NCI-H1694 (cell line): ENCODE data around the gene NPFF.
"Not testable (repeated sequence)": the region's sequence is repeated elsewhere in the genome, so short reads cannot be mapped to it uniquely, and the experiment has no call there.

Experiments
- DNase-seq: peaks from one replicate; lab custom pipeline; 2025; lab: John Stamatoyannopoulos, UW

NPFF gene, protein sequence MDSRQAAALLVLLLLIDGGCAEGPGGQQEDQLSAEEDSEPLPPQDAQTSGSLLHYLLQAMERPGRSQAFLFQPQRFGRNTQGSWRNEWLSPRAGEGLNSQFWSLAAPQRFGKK

DNA sequence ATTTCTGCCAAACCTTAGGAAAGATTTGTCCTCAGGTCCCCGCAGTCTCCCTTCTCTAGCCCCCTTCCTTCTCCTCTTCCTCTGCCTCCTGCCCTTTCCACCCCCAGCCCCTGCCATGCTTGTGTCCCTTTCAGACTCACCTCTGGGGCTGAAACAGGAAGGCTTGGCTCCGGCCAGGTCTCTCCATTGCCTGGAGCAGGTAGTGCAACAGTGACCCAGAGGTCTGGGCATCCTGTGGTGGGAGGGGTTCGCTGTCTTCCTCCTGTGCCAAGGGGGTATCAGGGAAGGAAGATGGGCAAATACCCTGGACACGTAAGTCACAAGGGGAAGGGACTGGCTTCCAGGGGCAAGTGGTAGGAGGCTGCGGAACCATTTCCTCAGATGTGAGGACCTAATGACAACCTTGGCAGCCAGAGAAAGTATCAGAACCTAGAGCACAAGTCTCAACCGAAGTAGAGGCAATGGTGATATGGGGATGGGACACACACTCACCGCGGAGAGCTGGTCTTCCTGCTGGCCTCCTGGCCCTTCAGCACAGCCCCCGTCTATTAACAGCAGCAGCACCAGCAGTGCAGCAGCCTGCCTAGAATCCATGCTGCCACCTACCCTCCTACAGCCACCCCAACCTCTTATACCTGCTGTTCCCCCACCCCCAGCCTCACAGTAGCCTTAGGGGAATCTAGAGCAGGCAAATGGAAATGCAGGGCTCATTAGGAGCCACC, at the start of gene NPFF:
NPFF (minus strand) TSS at position 604 of the 722 bp plus-strand sequence; CDS start at position 594, 10 bp downstream.
- DNase-seq, result no peak

DNA sequence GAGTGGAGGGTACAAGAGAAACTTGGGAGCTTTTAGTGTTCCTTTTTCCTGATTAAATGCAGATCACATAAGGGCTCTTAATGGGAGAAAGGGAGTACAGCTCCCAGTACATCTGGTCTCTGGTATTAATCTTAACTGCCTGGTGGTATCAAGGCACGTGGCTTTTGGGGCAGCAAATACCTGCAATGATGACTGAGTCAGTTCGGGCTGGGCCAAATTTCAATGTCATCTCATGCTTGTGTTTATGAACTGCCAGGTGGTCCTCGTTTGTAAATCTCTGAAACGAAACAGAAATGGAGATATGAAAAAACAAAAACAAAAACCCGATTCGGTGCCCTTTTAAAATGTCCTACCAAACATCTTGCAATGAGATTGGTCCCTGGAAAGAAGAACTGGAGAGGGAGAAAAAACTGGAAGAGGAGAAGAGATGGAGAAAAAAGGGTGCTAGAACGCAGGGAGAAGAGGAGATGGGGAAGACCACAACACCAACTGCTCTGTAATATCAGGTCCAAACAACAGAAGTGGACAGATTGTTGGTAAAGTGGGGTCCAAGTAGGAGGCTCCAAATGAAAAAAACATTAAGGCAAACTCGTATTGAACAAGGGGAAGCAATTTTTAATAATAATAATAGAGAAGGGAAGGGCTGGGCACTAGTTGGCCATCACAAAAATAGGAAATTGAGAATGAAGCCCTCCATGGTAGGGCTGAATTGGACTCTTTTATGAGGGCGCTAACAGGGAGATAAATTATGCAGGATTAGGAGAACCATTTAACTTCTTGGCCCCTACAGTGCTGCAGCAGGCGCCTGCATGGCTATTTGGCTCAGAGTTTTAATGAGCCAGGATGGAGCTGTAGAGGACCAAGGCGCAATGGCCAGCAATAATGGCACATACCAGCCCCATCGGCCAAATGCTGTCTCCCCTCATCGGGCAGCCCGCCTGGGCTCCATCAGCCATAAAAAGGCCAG, 45.4 kb upstream of the NPFF start:
- no peak for DNase-seq

DNA sequence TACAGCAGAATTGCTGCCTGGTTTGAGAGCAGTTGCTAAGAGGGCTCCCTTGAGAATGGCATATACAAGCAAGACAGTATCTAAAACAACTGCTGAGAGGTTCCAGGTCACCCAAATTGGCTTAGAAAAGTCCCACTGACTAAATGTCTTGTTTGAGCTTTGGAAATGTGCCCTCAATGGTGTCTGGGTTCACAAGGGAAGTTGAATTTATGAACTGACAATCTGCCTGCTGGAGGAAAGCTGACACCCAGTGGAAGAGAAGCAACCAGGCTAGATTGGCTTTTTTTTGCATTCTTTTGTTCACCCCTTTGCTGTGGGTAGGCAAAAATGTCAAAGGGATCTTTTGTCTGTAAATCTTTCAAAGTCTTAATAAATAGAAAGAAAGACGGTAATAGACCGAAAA, 44.6 kb upstream of the NPFF start:
- DNase-seq, result no peak

DNA sequence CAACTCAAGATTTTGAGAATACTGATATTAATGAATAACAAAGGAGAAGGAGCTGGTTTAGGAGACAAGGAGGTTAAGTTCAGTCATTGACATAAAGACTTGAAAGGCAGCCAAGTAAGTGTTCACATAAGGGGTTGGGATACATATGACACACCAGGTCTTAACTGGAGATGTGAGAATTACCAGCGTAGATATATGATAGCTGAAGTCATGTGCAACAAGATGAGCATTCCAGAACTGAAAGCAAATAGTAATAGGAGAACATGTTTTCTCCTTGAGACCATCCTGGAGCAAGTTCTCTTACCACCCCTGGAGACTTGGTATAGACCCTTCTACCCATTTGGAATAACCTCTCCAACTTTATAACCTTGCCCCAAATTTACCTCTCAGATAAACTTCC, 43.3 kb upstream of the NPFF start:
- no peak for DNase-seq

DNA sequence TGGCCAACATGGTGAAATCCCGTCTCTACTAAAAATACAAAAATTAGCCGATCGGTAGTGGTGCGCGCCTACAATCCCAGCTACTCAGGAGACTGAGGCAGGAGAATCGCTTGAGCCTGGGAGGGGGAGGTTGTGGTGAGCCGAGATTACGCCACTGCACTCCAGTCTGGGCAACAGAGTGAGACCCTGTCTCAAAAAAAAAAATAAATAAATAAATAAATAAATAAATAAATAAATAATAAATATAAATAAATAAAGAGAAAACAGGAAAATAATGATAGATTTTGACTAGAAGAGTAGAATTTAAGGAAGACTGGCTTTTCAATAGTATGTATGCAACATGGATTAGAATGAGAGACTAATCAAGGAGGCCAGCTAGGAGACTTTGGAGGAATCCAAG, 42.8 kb upstream of the NPFF start:
- not testable (repeated sequence) for DNase-seq

DNA sequence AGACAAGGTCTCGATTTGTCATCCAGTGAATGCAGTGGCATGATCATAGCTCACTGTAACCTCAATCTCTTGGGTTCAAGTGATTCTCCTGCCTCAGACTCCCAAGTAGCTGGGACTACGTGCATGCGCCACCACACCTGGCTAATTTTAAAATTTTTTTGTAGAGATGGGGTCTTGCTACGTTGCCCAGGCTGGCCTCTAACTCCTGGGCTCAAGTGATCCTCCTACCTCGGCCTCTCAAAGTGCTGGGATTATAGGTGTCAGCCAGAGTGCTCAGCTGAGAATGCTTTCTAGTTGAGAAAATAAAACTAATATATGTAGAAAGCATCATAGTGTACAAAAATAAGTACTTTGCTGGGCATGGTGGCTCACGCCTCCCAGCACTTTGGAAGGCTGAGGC, 41.1 kb upstream of the NPFF start:
- not testable (repeated sequence) for DNase-seq

DNA sequence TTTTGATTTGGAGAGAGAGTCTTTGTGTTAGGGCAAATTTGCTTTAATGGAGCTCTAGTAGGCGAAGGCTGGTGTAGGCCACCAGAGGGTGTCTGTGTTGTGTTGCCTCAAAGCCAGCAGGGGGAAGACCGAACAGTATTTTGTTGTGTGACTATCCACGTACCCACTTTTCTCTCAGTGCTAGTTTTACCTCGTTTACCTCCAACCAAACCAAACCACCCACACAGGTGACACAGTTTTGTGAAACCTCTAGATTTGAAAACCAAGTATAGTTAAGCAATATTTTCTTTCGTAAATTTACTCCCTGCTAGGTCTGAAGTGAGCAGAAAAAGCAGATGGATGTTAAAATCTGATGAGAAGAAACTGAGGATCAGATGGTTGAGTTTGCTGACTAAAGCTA, 36.3 kb upstream of the NPFF start:
- DNase-seq, result peak; percentile 28

DNA sequence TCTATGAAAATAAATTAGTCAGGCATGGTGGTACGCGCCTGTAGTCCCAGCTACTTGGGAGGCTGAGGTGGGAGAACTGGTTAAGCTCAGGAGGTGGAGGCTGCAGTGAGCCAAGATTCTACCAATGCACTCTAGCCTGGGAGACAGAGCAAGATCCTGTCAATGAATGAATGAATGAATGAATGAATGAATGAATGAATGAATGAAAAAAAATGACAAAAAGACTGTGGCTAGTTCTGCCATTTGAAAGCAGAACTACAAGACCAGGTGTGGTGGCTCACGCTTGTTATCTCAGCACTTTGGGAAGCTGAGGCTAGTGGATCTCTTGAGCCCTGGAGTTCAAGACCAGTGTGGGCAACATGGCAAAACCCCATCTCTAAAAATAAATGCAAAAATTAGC, 32.2 kb upstream of the NPFF start:
- DNase-seq, result no peak

DNA sequence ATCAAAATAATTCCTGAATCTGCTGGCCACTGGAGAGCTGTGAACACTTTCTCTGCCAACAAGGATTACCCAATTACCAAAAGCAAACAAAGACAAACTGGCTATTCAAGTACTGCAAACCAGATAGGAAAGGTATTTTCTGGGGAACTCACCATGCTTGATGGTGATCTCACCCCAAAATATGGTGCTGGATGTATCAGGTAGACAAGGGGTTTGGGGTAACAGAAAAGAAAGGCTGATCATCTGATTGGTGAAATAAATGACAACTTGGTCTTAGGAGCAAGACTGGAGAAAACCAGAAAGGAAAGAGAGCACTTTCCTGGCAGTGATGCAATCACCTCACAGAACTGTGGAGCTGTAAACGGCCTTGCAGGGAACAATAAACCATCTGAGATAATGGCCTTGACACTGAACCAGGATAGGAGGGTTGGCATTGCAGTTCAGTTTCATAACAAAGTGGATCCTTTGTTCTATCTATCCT, 31.0 kb upstream of the NPFF start:
- no peak for DNase-seq

DNA sequence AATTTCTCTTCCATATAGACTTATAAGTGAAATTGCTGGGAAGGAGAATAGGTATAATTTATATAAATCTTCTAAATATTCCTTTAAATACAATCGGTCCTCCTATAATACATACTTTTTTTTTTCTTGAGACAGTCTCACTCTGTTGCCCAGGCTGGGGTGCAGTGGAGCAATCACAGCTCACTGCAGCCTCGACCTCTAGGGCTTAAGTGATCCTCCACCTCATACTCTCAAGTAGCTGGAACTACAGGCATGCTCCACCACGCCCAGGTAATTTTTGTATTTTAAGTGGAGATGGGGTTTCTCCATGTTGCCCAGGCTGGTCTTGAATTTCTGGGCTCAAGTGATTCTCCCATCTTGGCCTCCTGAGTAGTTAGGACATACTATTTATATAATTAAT, 29.7 kb upstream of the NPFF start:
- no peak for DNase-seq

DNA sequence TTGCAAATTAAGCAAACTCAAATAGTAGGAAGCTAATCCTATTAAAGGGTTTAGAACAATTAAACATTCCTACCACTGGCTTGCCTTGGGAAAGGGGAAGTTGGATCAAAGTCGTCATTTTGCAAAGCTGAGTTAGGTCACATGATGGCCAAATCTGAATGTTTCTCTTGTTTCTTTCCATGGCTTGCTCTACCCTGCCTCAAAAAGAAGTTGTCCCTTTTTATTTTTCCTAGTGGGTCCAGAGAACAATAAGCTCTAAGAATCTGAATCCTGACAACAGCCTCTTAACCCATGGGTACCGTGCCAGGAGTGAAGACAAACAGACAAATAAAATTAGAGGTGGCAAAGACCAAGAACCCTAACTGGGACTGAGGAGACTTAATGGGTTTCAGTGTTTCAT, 26.2 kb upstream of the NPFF start:
- DNase-seq, result no peak

DNA sequence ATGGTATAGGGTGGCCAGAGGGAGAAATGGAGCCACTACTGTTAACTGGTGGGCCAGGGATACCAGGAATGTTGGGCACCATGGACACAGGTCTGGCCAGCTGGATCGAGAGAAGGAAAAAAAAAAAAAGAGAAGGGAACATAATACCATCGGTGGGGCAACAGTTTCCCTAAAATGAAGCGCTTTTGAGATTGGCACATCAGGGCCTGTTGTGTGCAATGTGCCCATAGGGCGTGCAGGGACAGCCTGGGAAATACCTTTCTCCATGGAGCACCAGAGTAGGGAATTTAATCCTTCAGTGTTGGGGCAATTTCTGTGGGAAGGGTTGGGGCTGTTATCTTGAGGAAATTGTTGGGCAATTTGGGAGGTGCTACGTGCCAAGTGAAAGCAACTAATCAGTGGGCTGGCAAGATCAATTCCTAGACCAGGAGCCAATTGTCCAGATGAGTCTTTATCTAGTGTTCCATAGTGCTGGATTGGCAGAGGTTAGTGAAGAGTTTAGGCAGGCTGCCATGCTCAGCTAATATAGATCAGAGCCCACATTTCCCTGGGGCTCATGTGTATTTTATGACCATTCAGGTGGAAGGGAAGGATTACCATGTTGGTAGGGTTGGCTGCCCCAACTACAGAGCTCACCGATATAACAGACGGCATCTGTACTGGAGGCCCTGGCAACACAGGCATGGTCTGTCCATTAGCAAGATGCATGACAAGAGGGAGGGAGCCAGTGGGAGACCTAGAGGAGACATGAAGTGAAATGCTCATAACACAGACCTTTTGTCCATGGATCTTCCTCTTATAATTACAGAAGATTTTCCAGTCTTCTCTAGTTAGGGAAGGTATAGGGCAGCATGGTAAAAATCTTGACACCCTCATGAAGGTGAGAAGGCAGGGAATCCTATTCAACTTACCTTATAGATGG, 25.5 kb upstream of the NPFF start:
- DNase-seq, result peak; percentile 70

DNA sequence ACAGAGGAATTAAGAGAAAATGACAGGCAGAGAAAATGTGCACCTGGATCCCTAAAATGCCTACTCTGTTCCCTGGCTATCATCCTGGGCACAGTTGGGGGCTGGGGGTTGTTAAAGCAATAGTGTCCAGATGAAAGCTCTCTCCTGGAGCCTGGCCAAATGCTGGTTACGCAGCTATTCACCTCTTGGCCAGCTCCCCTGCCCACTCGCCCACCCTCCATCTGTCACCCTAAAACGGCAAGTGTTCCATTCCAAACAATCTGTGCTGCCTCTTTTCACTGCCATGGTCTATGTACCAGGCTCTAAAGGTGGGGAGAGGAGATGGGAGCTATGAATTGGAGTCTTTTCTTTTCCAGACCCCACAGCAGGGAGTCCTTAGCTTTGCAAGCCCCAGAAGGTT, 24.7 kb upstream of the NPFF start:
- no peak for DNase-seq

DNA sequence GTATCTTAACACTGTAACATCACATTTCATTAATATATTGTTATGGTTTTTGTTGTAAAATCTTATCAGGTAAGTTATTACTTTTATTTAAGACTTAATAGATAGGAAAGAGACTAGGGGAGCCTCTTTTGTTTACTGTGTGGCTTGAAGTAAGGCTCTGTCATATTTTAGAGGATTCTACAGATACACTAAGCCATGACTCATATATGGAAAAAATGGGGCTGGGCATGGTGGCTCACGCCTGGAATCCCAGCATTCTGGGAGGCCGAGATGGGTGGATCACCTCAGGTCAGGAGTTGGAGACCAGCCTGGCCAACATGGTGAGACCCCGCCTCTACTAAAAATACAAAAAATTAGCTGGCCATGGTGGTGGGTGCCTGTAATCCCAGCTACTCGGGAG, 23.6 kb upstream of the NPFF start:
- no peak for DNase-seq

DNA sequence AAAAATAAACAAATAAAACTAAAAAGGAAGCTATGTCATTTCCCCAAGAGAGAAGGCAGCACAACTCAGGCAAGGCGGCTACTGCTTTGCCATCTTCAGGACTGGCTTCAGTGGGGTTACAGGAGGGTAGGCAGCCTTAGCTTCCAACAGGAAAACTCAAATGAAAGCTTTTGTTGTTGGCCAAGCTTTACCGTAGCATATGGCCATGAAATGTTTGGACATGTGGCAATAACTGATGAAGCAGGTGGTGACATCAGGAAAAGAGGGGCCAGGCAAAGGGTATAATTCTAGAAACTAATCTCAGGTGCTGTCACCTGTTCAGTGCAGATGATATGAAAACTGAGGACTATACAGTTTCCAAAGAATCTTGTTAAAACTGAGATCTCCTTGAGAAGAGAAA, 22.8 kb upstream of the NPFF start:
- peak; percentile 30 for DNase-seq

DNA sequence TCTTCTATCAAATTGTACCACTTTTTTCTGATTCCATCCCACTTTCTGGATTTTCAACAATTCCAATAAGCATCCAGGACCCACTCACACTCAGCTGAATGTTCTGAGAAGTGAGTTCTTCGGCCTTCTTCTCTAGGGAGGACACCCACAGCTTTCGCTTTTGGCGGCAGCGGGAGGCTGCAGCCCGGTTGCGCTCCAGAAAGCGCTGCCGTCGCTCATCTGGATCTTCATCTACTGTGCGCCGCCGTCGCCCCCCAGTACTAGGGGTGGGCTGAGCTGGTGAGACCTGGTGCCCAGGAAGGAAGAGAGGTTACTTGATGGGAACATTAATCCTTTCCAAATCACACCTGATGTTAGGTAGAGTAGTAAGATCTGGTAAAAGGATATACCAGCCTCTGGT, 17.2 kb upstream of the NPFF start:
- no peak for DNase-seq

DNA sequence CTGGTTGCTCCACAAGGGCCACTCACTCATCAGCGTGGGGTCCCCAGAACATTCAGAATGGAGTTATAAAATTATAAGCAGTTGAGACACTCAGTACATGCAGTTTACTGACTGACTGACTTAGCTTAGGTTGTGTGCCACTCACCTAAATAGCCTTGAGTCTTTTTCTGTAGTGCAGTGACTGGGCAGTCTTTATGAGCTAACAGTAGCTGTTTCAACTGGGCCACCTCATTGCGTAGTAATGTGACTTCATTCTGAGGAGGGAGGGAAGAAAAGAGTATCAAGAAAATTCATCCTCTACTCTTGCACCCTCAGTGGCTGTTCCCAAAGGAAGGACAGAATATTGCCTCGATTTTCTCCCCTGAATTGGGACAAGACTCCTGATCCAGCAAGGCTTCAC, 15.8 kb upstream of the NPFF start:
- no peak for DNase-seq

DNA sequence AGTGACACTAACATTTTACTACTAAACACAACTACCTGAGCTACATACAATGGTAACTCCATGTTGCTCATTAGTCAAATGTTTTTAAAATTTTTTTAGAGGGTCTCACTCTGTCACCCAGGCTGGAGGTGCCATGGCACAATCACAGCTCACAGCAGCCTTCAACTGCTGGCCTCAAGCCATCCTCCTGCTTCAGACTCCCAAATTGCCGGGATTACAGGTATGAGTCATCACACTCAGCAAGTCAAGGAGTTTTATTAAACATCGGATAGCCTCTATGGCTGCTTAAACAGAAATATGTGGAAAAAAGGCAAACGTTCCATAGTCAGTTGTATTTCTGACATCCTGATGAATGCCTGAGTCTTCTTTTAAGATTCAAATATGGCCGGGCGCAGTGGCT, 11.1 kb upstream of the NPFF start:
- no peak for DNase-seq

DNA sequence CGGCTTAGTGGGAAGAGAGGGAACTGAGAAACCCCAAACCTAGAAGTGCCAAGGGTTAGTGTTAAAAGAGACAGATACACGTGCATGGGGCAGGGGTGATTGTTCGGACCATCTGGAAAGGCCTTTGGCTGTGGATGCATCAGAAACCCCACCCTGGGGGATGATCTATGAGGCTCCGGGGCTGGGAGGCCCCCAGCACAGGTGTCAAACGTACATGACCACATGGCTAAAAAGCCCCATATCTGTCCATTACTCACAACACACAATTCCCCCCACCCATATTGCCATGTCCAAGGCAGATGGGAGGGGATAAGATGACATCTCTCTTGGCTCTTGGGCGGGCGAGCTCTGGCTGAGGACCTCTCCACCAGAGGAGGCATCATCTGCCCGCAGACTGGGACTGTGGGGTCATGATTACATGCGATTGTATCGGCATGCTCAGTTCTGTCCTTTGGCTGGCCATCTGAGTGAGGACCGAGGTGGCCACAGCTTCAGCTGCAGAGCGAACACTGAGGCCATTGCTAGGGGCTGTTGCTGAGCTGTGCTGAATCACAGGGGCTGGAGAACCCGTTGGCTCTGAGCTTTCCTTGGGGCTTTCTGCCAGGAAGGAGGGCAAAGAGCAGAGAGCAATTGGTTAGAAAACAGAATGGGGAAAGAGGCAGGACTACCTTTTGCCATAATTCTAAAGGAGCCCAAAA, 9.6 kb upstream of the NPFF start:
- no peak for DNase-seq

DNA sequence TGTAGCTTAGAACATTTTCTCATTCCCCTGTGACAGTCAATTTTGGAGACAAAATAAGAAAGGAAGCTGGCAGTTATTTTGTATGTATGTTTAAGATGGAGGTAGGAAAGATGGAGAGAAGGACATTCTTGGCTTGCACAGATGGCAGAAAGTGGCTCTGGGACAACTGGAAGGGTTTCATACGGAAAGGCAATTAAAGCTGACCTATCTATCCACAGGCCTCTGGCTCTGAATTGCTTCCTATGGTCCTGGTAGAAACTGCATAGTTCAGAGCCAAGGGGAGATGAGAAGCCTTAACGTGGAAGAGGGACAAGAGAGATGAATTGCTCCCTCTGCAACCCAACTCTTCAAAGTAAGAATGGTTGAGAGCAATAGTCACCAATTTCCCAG, 8.0 kb upstream of the NPFF start:
- DNase-seq, result no peak

DNA sequence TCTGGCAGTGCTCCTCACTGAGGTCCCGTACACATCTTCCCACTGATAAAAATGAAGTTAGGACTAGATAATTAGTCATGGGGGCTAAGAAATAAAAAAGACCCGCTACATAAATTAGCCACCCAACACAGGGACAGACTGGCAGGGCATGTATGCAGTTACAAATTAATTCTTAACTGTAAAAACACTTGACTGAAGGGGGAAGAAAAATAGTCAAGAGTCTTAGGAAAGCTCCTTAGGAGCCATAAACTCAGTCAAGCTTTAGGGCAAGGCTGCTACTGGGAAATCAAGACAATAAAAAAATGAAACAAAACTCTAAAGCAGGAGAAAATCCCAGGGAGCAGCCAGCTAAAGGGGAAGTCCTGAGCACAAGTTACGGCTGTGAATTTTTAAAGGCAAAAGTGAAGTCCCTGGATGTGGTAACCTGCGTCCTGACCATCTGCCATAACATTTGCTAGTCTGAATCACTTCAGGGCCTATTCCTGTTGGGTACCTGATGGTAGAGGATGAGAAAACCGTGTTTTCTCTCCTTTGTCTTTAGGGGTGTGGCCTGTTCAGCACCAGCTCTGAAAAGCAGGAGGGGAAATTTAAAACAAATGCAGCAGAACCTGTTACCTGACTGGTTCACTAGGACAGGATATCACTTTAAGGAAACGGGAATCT, 7.5 kb upstream of the NPFF start:
- DNase-seq, result no peak
